Liver (tissue), 9 donors: Measurements from ENCODE around the gene PDE4D. TPM values are rescaled to one million over a fixed set of nuclear protein-coding genes. Genes with fewer than 3 reads are reported as not detected.

Experiments
- DNase-seq: peaks from one replicate; pipeline ENCODE4 v3.0.0-alpha.2; 2017; ENCODE audit warnings: low spot score
- H3K27ac ChIP-seq, 2 donors: one replicate each; pipeline ENCODE4 v1.7.0; 2013; ENCODE audit warnings: inconsistent platforms in 2 of 2, low read length in 2 of 2, control low read depth in 1 of 2, low read depth in 1 of 2, mild to moderate bottlenecking in 1 of 2
- H3K27me3 ChIP-seq, 4 donors: one replicate each; pipeline versions ENCODE4 v1.6.1 to v1.7.0; 2013; ENCODE audit warnings: low read length in 3 of 4, inconsistent platforms in 1 of 4, mild to moderate bottlenecking in 1 of 4, moderate library complexity in 1 of 4; ENCODE audit not compliant: control insufficient read depth in 4 of 4, insufficient read depth in 4 of 4
- H3K36me3 ChIP-seq, 4 donors: one replicate each; pipeline versions ENCODE4 v1.6.1 to v1.7.0; 2013; ENCODE audit warnings: low read length in 3 of 4, mild to moderate bottlenecking in 3 of 4, low read depth in 1 of 4, moderate library complexity in 1 of 4; ENCODE audit not compliant: control insufficient read depth in 4 of 4, insufficient read depth in 3 of 4
- H3K4me1 ChIP-seq, 4 donors: one replicate each; pipeline versions ENCODE4 v1.6.1 to v1.7.0; 2013; ENCODE audit warnings: low read length in 3 of 4, mild to moderate bottlenecking in 3 of 4, moderate library complexity in 1 of 4; ENCODE audit not compliant: control insufficient read depth in 4 of 4, insufficient read depth in 4 of 4
- H3K4me3 ChIP-seq, 3 donors: one replicate each; pipeline versions ENCODE4 v1.6.1 to v1.7.0; 2013; ENCODE audit warnings: low read length in 3 of 3, control low read depth in 1 of 3, low read depth in 1 of 3, mild to moderate bottlenecking in 1 of 3
- H3K9ac ChIP-seq, 2 donors: one replicate each; pipeline ENCODE4 v1.7.0; 2013; ENCODE audit warnings: low read length in 2 of 2, mild to moderate bottlenecking in 2 of 2, moderate library complexity in 2 of 2, control low read depth in 1 of 2, low read depth in 1 of 2
- H3K9me3 ChIP-seq, 4 donors: one replicate each; pipeline versions ENCODE4 v1.6.1 to v1.7.0; 2013; ENCODE audit warnings: low read length in 3 of 4; ENCODE audit not compliant: control insufficient read depth in 4 of 4
- GABPA ChIP-seq, 2 donors: IDR thresholded peaks in 1 of 2; conservative IDR thresholded peaks in 1 of 2; 2 replicates each; pipeline ENCODE4 v1.6.1; 2016; ENCODE audit warnings: antibody characterized with exemption in 2 of 2, mild to moderate bottlenecking in 1 of 2, moderate library complexity in 1 of 2
- HNF4G ChIP-seq: IDR thresholded peaks from 2 replicates; pipeline ENCODE4 v1.6.1; 2016; ENCODE audit warnings: antibody characterized with exemption
- JUND ChIP-seq, 2 donors: IDR thresholded peaks; 2 replicates each; pipeline ENCODE4 v1.6.1; 2016; ENCODE audit warnings: antibody characterized with exemption in 2 of 2
- RAD21 ChIP-seq, 2 donors: IDR thresholded peaks; 2 replicates each; pipeline ENCODE4 v1.6.1; 2016; ENCODE audit warnings: antibody characterized with exemption in 2 of 2, mild to moderate bottlenecking in 2 of 2
- REST ChIP-seq: IDR thresholded peaks from 2 replicates; pipeline ENCODE4 v1.6.1; 2016; ENCODE audit warnings: antibody characterized with exemption, mild to moderate bottlenecking
- RXRA ChIP-seq, 2 donors: IDR thresholded peaks; 2 replicates each; pipeline ENCODE4 v1.6.1; 2017 to 2018; ENCODE audit warnings: antibody characterized with exemption in 2 of 2, mild to moderate bottlenecking in 1 of 2
- TAF1 ChIP-seq: conservative IDR thresholded peaks from 2 replicates; pipeline ENCODE4 v1.6.1; 2016; ENCODE audit warnings: antibody characterized with exemption, mild to moderate bottlenecking
- YY1 ChIP-seq: IDR thresholded peaks from 2 replicates; pipeline ENCODE4 v1.6.1; 2016; ENCODE audit warnings: antibody characterized with exemption, mild to moderate bottlenecking
- ZBTB33 ChIP-seq: IDR thresholded peaks from 2 replicates; pipeline ENCODE4 v1.6.1; 2016; ENCODE audit warnings: antibody characterized with exemption
- WGBS: extraction: QIAGEN DNeasy Blood & Tissue Kit; methylation state at CpG from one replicate; pipeline ENCODE4 v1.1.7; 2013; 5-methylcytosine and 5-hydroxymethylcytosine counted together
- polyA plus RNA-seq, 2 donors: library from polyadenylated mRNA; stranded (reverse) in 1 of 2; unstranded in 1 of 2; fragments of 200-250 nt in 1 of 2; fragments of >200 nt in 1 of 2; fragmentation: Nextera tagmentation in 1 of 2; extraction: Ambion mirVana in 1 of 2; gene quantifications; one replicate each; pipeline versions ENCODE4 v1.2.1 to v1.2.3, GENCODE V29; 2013 to 2015
- total RNA-seq, 2 donors: library from RNA; depleted of rRNA; stranded (reverse); fragments of >200 nt; gene quantifications; one replicate each; pipeline ENCODE4 v1.2.3, GENCODE V29; 2014
- TF ChIP-seq, protein P1 (sequence below): IDR thresholded peaks from 2 replicates; pipeline ENCODE4 v1.6.1; 2016; ENCODE audit warnings: antibody characterized with exemption
- donor health status: healthy.
- donor health status: healthy.
- donor health status: healthy.
- donor health status: healthy.
- donor health status: healthy.

PDE4D gene
- total and polyA plus RNA-seq, 4 donors, result 0.67 to 11.9 (median 6.5) TPM

DNA sequence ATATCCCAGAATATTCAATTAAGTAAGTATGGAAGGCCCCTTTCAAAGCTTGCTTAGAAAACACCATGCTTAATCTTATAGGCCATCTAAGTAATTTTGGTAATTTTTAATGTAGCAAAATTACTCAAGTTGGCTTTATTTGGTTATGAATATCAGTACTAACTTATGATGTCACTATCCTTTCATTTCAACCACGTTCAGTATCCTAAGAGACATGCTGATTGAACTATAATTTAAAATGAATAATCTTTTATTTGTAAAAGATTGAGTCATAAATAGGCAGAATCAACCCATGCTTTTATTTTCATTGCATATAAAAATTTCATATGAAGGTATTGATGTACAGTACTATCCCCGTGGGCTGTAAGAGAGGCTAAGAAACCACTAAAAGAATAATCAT is 923.7 kb downstream of the PDE4D start:
- no peak for DNase-seq
- no peak overlapping the region for H3K9ac ChIP-seq
- no peaks in the 10 kb centered on the region for H3K9me3 ChIP-seq
- no peaks in the 10 kb centered on the region for H3K27me3 ChIP-seq
- no peak overlapping the region for H3K4me3 ChIP-seq
- no peaks in the 10 kb centered on the region for H3K4me1 ChIP-seq
- 91% methylated on average over 2 of the region's 2 CpGs for WGBS
- peaks cover 0 to 7% (median 2%) of the 10 kb centered on the region in 4 donors for H3K36me3 ChIP-seq
- no peak overlapping the region for H3K27ac ChIP-seq
- TF ChIP-seq TAF1 (no peak), ZBTB33 (no peak), GABPA (IDR thresholded peaks at IDR 0.05 in 1 of 2, conservative IDR thresholded peaks at IDR 0.05 in 1 of 2) (no peak)
- TF ChIP-seq, protein P1, sequence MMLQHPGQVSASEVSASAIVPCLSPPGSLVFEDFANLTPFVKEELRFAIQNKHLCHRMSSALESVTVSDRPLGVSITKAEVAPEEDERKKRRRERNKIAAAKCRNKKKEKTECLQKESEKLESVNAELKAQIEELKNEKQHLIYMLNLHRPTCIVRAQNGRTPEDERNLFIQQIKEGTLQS, result no peak

- no peak for TF ChIP-seq HNF4G
- no peak for TF ChIP-seq RXRA (IDR thresholded peaks at IDR 0.05)
- no peak for TF ChIP-seq REST
- TF ChIP-seq, protein P1, result no peak
- TF ChIP-seq RAD21 (IDR thresholded peaks at IDR 0.05), result no peak
- no peak for TF ChIP-seq YY1
- no peak for TF ChIP-seq TAF1
- no peak for TF ChIP-seq ZBTB33
- TF ChIP-seq JUND (IDR thresholded peaks at IDR 0.05), result no peak
- no peaks in the 10 kb centered on the region for H3K9me3 ChIP-seq
- no peak overlapping the region for H3K9ac ChIP-seq
- 94% methylated on average over 3 of the region's 3 CpGs for WGBS
- H3K4me3 ChIP-seq, result no peak overlapping the region
- H3K4me1 ChIP-seq, result no peaks in the 10 kb centered on the region
- no peak for DNase-seq
- H3K27ac ChIP-seq, result no peak overlapping the region
- no peaks in the 10 kb centered on the region for H3K27me3 ChIP-seq
- H3K36me3 ChIP-seq, result peaks cover 0 to 1% (median 0%) of the 10 kb centered on the region in 4 donors
Measured at GRCh38 chr5:58969253-58969652, 924.3 kb downstream of the PDE4D start.
